Glutamatergic neuron (in vitro differentiated cells): Measurements from ENCODE around the gene UQCR11. TPM values are rescaled to one million over a fixed set of nuclear protein-coding genes. Genes with fewer than 3 reads are reported as not detected.

Experiments used
- DNase-seq: peaks from one replicate; pipeline ENCODE4 v3.0.0; 2022
- H3K27ac Mint-ChIP-seq: one replicate; pipeline ENCODE4 v1.8.0; 2020; ENCODE audit warnings: mild to moderate bottlenecking, mixed read lengths, inconsistent platforms; ENCODE audit not compliant: unreplicated experiment
- H3K27me3 Mint-ChIP-seq: one replicate; pipeline ENCODE4 v1.8.0; 2020; ENCODE audit warnings: mild to moderate bottlenecking, moderate library complexity, mixed read lengths, inconsistent platforms; ENCODE audit not compliant: unreplicated experiment
- H3K36me3 Mint-ChIP-seq: one replicate; pipeline ENCODE4 v1.8.0; 2020; ENCODE audit warnings: mild to moderate bottlenecking, mixed read lengths, inconsistent platforms; ENCODE audit not compliant: unreplicated experiment
- H3K4me1 Mint-ChIP-seq: one replicate; pipeline ENCODE4 v1.8.0; 2020; ENCODE audit warnings: mild to moderate bottlenecking, low read depth, mixed read lengths, inconsistent platforms; ENCODE audit not compliant: unreplicated experiment
- H3K4me3 Mint-ChIP-seq: one replicate; pipeline ENCODE4 v1.8.0; 2020; ENCODE audit warnings: mild to moderate bottlenecking, mixed read lengths, inconsistent platforms; ENCODE audit not compliant: unreplicated experiment
- H3K9me3 Mint-ChIP-seq: one replicate; pipeline ENCODE4 v1.8.0; 2020; ENCODE audit warnings: mild to moderate bottlenecking, moderate library complexity, mixed read lengths, inconsistent platforms; ENCODE audit not compliant: unreplicated experiment
- long read RNA-seq: library from polyadenylated mRNA; unstranded; transcript quantifications from one replicate; pipeline ENCODE4 v2.0.0, GENCODE V29; 2020; ENCODE audit not compliant: unreplicated experiment
- total RNA-seq: library from RNA; stranded (reverse); fragmentation: NEBNext Ultra II Directional; extraction: Animal tissue kit (Norgen Biotek cat#: 25700); gene quantifications from one replicate; pipeline ENCODE4 v1.2.1, GENCODE V29; 2021; ENCODE audit not compliant: unreplicated experiment
- TF ChIP-seq, protein P1 (sequence below): fragments of 200-600 bp; sonication (generic); IDR thresholded peaks from one replicate; pipeline ENCODE4 v1.5.0; 2021; ENCODE audit not compliant: partially characterized antibody, unreplicated experiment

The UQCR11 gene
- total RNA-seq = 204 TPM
- long read RNA-seq, transcript UQCR11-203 (3 exons, 1,324 nt) = major isoform, 285 of 287 reads
- long read RNA-seq, partial matches to known transcripts = 0 of 287 reads
- long read RNA-seq, other reads (novel, unspliced or antisense) = 1 of 287 reads

DNA sequence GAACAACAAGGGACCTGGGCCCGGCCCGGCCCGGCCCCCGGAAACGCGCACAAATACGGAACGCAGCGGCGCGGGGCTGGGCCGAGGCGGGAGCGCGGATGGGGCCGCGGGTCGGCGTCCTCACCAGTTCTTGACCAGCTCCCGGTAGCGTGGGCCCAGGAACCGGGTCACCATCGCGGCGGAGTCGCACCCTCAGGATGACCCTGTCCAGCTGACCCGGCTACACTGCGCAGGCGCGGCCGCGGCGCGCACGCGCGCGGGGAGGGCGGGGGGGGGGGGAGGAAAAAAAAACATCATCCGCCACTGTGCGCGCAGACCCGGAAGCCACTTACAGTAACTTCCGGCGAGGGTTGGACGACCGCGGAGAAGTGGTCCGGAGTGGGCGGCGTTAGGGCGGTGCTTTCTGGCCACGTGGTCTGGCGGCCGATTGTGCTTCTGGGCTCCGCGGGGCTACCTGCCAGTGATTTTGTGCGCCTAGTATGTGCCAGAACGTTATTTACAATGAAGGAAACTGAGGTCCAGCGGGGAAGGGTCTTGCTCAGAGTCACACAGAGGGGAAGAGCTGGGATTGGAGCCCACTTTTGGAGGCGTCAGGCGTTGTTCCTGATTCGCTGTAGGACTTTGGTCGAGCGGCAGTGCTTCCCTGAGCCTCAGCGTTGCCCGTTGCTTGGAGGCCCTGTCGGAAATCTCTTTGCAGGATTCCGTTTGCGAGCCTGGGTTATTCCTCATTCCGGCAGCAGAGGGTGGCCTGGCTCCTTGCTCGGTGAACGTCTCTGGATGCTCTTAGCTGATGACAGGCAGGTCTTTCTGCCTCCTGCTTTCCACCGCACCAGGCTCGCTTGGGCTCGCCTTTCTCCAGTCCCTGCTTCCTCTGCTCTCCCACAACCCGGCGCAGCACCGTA is at the start of gene UQCR11:
Gene UQCR11 (minus strand): TSS at position 227 of the 902 bp plus-strand sequence. CDS start 53 bp downstream, at position 174.
- Mint-ChIP-seq H3K9me3 (peaks cover 9% of the 10 kb centered on the region), H3K36me3 (no peaks in the 10 kb centered on the region), H3K27me3 (peaks cover 8% of the 10 kb centered on the region), H3K4me1 (peaks cover 5% of the 10 kb centered on the region), H3K27ac (peak within 1 kb of the TSS; percentile 98), H3K4me3 (peak within 1 kb of the TSS; percentile 99)
- DNase-seq = peak; percentile 92
- TF ChIP-seq, protein P1, sequence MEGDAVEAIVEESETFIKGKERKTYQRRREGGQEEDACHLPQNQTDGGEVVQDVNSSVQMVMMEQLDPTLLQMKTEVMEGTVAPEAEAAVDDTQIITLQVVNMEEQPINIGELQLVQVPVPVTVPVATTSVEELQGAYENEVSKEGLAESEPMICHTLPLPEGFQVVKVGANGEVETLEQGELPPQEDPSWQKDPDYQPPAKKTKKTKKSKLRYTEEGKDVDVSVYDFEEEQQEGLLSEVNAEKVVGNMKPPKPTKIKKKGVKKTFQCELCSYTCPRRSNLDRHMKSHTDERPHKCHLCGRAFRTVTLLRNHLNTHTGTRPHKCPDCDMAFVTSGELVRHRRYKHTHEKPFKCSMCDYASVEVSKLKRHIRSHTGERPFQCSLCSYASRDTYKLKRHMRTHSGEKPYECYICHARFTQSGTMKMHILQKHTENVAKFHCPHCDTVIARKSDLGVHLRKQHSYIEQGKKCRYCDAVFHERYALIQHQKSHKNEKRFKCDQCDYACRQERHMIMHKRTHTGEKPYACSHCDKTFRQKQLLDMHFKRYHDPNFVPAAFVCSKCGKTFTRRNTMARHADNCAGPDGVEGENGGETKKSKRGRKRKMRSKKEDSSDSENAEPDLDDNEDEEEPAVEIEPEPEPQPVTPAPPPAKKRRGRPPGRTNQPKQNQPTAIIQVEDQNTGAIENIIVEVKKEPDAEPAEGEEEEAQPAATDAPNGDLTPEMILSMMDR = no peak

DNA sequence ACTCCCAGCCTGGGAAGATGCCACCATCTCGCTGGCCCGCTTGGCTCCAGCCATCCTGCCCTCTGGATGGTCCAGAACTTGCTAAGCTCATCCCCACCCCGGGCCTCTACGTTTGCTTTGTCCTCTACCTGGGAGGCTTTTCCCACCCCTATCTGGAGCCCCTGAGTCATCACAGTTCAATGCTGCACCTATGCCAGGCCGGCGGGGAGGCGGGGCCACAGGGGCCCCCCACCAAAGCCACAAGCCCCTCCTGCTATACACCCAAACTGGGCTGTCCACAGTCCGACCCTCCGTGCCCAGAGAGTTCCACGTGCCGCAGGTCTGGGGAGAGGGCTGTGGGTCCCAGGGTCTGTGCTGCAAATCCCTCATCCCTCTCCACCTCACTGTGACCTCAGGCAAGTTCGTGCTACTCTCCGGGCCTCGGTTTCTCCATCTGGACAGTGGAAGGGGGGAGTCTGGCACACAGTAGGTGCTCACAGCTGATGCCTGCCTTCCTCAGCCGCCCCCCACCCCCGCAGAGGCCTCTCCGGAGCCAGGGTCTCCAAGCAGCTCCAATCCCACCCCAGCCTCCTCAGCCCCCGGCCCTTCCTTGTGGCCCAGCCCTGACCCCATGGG is 49.0 kb upstream of the UQCR11 start:
- H3K36me3 Mint-ChIP-seq = no peaks in the 10 kb centered on the region
- H3K9me3 Mint-ChIP-seq = peaks cover 9% of the 10 kb centered on the region
- TF ChIP-seq, protein P1 = no peak
- DNase-seq = peak; percentile 10
- peaks cover 17% of the 10 kb centered on the region for H3K27me3 Mint-ChIP-seq
- H3K4me3 Mint-ChIP-seq = no peak overlapping the region
- no peak overlapping the region for H3K27ac Mint-ChIP-seq
- peaks cover under 1% of the 10 kb centered on the region for H3K4me1 Mint-ChIP-seq

DNA sequence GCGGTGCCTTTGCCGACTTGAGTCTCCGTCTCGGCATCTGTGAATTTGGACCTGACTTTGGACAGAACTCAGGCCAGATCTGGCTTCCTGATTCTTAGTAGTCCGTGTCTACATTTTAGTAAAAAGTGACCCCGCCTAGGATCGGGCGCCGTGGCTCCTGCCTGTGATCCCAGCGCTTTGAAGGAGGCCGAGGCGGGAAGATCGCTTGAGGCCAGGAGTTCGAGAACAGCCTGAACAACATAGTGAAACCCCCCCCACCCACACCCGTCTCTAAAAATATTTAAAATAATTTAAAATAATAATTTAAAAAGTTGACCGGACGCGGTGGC is 48.0 kb upstream of the UQCR11 start:
- TF ChIP-seq, protein P1 = no peak
- peak overlapping the region; percentile 78 for H3K4me3 Mint-ChIP-seq
- H3K9me3 Mint-ChIP-seq = peaks cover 9% of the 10 kb centered on the region
- no peaks in the 10 kb centered on the region for H3K36me3 Mint-ChIP-seq
- peaks cover 13% of the 10 kb centered on the region for H3K27me3 Mint-ChIP-seq
- H3K4me1 Mint-ChIP-seq = peaks cover 3% of the 10 kb centered on the region
- no peak for DNase-seq
- peak overlapping the region; percentile 76 for H3K27ac Mint-ChIP-seq

DNA sequence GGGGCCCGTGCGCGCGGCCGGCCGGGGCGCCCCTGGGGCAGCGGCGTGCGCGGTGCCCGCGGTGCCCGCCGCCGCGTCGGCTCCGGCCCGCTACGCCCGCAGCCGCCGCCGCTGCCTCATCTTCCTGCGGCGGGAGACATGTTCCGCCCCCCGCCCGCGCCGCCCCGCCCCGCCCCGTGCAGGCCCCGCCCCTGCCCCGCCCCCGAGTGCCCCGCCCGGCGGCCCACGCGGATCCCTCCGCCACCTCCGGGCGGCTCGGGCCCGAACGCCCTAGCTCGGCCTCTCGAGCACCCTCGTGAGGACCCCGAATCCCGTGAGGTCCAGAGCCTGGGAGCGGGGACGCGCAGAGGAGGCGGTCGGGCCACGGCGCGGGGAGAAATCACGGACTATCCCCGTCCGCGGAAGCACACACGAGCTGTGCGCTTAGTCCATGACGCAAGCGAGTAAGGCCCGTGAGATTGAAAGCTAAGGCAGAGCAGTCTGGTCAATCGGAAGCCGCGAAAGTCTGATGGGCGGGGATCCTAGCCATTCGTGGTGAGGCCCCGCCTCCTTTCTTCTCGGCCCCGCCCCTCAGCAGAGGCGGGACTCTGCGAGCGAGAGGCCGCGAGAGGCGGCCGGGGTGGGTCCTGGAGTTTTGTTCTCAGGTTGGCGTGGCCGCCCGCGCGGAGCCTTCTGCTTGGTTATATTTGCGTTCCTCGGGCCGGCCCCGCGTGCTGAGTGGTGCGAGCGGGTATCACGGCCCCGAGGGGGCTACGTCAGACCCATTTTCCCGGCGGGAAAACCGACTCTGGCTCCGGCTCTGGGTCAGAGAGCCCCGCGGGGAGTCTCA is 47.4 kb upstream of the UQCR11 start, which contains the start of gene TCF3:
Gene TCF3 (minus strand): TSS at position 145 of the 829 bp plus-strand sequence. CDS start 2,367 bp downstream, outside the sequence.
- Mint-ChIP-seq H3K36me3 (no peaks in the 10 kb centered on the region), H3K9me3 (peaks cover 9% of the 10 kb centered on the region), H3K27ac (peak within 1 kb of the TSS; percentile 98), H3K27me3 (peaks cover 13% of the 10 kb centered on the region), H3K4me3 (peak within 1 kb of the TSS; percentile 99), H3K4me1 (peaks cover 3% of the 10 kb centered on the region)
- TF ChIP-seq, protein P1 = no peak
- peak; percentile 99 for DNase-seq
